Activated CD4-positive, alpha-beta T cell treated with anti-CD3 and anti-CD28 coated beads, Interleukin-2, amount 50 U/mL, for 4 hours (primary cell): ENCODE data around the gene L1CAM.

Source experiments
- DNase-seq, 2 experiments: peaks; one replicate each; pipeline ENCODE4 v3.0.0-alpha.2; 2020

The L1CAM gene

DNA sequence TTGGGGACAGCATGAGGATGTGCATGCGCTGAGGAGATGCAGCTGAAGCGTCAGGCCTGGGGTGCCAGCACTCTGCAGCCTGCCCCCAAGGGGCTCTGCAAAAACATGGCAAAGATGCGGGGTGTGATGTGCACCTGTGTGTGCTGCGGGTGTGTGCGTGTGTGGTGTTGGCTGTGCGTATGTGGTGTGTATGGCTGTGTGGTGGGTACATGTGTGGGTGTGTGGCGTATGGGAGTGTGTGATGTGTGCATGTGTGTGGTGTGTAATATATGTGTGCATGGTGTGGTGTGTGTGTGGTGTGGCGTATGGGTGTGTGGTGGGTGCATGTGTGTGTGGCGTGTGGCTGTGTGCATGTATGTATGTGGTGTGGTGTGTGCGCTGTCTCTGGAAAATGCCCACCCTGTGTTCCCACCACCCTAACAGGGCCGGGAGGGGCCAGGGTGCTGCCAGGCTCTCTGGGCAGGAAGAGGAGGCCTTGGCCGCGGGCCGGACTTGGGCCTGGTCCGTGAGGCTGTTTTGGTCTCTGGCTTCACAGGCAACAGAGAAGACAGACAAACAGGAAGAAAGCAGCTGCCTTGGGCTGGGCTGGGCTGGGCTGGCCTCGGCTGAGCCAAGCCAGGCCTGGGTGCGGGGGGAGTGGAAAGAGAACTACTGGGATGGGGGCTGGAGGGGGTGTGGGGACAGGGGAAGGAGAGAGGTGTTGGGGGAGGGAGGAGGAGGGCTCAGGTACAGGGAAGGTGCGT is 17.4 kb upstream of the L1CAM start:
- DNase-seq, result no peak

GRCh38 chrX:153902385-153902784 is 16.4 kb upstream of the L1CAM start:
- no peak for DNase-seq

DNA sequence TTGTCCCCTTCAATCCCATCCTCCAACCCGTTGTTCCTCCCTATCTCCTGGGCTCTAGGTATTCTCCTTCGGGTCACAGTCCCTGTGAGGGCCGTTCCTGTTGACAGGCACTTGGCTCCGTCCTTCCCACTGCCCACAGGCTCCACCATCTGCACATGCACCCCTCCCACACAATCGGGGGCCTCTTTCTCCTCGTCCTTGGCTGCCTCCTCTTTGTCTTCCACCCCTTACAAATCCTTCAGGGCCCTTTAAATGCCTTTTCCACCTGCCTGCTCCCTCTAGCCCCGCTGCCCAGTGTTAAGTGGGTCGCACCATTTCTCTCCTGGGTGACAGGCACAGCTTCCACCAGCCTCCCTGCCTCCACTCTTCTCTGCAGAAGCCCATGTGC is 15.8 kb upstream of the L1CAM start:
- DNase-seq, result no peak

GRCh38 chrX:153900831-153901752 is 15.1 kb upstream of the L1CAM start:
- DNase-seq, result peak; percentile 46 to 50

DNA sequence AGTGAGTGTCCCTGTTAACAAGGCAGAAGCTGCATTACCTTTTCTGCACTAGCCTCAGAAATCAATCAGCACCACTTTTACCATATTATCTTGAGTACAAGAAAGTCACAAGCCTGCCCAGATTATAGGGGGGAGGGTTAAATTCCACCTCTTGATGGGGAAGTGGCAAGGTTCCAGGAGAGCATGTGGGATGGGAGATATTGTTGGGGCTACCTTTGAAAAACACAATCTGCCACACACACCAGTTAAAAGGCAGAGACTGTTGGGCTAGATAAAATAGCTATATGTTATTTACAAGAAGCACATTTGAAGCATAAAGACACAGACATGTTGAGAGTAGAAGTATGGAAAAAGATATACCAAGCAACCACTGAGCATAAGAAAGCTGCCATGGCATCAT is 11.9 kb upstream of the L1CAM start:
- DNase-seq, result no peak

DNA sequence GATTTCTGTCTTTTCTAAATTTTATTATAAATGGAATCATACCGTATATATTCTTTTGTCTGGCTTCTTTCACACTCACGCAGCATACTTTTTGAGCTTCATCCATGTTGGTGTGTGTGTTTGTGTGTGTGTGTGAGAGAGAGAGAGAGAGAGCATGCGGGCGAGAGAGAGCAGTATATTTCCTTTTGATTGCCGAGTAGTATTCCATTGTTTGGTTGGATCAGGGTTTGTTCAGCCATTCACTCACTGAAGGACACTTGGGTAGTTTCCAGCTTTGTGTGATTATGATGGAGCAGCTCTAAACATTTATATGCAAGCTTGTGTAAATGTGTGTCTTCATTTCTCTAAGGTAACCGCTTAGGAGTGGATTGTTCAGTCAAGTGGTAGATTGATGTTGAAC is 3.1 kb upstream of the L1CAM start:
- DNase-seq, result no peak

DNA sequence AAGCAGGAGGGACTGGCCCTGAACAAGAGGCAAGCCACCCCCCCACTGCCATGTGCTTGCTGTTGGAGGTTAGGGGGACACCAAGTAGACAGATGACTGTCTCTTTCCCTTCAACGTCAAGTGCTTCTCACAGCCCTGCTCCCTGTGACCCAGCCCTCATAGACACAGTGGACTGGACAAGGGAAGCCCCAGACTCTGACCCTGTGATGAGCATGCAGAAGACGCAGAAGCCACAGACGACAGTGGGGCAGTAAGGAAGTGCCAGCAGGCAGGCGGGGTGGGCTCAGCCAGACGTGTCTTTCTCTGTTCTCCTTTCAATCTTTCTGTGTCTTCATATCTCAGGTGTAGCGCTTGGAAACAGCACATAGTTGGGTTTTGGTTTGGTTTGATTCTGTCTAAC is 2.4 kb upstream of the L1CAM start:
- DNase-seq, result no peak

DNA sequence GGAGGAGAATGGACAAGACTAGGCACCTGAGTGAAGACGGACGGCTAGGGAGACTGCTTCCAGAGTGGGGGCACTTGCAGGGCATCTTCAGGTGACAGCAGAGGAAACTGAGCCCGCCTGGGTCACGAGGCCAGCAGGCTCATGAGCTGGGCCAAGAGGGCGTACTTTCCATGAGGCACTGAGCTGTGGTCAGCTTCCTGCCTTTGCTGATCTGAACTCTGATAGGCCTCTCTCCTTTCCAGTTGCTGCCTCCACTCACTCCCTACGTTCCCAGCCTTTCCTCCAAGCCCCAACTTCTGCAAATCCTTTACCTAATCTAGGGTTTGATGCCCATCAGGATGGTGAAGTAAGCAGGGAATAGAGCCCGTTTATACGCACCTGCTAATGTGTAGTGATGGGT is 1.4 kb upstream of the L1CAM start:
- no peak for DNase-seq

DNA sequence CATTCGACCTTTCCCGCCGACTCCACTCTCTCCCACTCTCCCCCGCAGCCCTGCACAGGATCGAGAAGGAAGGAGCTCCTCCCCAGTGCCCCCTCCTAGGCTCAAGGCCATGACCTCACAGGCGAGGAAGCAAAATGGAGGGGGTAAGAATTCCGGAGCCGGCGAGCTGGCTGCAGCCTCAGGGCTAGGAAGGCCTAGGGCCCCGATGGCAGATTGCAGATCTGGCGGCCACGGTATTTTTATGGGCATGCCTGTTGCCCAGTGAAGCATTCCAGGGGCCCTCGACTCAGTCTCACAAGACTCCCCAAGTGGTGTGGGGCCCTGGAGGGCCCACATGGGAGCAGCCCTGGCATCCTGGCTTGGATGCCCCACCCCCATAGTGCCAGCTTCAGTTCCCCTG is 942 bp upstream of the L1CAM start:
- DNase-seq, result no peak

DNA sequence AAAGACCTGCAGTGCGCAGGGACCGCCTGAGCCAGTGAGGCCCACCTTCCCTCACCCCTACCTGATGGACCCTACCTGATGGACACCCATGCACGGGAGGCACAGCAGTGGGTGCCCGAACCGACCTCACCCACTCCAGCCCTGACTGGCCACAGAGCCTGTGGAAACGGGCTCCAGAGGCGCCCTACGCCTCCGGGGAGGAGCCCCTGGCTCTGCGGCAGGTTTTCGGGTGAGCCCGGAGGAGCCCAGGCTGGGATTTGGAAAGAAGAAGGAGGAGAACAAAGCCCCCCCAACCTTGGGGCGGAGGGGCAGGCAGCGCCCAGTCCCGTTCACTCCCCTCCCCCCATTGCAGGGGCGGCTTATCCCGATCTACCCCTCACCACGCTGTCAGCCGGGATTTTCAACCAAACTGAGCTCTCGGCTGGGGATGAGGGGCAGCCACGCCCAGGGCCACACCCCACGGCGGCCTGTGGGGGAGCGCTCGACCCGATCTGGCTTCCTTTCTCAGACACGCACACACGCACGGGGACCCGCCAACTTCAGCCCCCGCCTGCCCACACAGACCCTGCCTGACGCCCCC is 675 bp downstream of the L1CAM start:
- no peak for DNase-seq

DNA sequence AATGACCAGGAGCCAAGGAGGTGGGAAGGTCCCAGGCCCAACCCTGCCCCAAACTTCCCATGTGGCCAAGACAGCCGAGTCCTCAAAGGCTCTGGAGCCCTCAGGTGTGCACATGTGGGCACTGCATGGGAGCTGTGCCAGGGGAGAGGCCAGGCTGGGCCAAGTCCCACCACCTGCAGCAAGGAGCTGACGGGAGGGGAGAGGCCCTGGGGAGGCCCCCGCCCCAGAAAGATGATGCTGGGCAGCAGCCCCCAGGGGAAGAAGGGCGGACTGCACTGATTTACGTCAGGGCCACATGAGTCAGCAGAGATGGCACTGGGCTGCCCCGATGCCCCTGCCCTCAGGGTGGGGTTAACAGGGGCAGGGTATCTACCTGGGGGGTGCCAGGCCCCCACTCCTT is 1.4 kb downstream of the L1CAM start:
- DNase-seq, result no peak

GRCh38 chrX:153884136-153884535 is 1.8 kb downstream of the L1CAM start:
- no peak for DNase-seq

GRCh38 chrX:153883163-153883843 is 2.7 kb downstream of the L1CAM start:
- DNase-seq, result no peak

- DNase-seq, result no peak
These were observed 3.4 kb downstream of the L1CAM start for GRCh38 chrX:153882557-153882956.

DNA sequence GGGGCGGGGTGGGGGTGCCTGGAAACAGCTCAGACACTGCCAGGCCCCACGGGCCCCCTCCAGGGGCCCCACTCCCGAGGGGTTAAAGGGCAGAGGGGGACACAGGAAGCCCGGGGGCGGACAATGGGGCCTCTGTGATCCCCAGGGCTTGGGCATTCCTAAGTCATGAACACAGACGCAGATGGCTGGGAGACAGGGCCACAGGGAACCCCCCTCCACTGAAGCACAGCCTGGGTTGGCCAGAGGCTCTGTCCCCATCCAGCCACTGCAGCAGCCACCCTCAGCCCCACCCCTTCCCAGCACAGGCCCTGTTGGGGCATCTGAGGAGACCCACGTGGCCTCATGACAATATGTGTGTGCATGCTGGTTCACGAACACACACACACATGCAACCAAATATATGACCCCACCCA is 3.9 kb downstream of the L1CAM start:
- DNase-seq, result no peak

- DNase-seq, result no peak
These were observed 4.7 kb downstream of the L1CAM start for GRCh38 chrX:153881281-153881680.

DNA sequence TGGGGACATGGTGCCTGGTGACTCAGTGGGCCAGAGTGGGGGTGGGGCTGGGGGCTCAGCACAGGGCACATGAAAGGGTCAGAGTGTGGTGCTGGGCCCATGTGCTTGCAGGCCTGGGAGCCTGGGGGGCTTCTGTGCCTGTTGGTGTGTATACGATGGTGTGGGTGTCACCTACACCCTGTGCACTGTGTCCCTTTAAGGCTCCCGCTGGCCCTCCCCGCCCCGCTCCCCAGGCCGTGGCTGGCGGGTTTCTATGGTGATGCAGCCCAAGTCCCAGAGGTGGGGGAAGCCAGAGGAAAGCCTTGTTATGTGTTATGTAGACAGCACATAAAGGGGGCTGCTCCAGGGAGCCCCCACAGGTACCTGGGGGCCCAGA is 5.5 kb downstream of the L1CAM start:
- no peak for DNase-seq

DNA sequence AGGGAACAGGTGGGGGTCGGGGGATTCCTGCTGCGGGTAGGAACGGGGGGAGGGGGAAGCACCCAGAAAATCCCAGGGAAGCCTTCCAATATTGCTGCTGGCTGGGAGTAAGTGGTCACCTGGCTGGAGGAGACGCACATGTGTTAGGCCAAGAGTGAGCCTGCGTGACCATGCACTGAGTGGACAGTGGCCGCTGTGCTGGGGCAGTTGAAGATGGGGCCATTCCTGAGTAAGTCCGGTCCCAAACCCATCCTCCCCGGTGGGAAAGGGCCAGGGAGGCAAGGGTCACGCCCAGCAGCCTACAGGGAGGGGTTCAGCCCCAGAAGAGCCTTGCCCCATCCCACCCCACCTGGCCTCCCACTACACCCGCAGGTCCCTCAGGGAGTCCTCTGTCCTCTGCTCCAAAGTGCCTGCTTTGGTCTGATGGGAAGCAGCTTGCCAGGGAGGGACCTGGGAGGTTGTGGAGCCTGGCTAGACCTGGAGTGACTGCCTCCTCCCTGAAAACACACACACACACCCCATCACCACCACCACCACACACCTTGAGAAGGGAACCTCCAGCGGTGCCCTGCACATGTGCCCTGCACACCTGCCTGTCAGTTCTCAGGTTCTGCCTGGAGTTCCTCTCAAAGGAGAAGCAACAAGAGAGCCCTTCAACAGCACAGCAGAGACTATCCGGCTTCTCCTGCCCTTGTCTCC is 6.1 kb downstream of the L1CAM start:
- DNase-seq, result no peak

GRCh38 chrX:153878969-153879653 is 6.9 kb downstream of the L1CAM start:
- no peak for DNase-seq

- DNase-seq, result no peak
These were observed 7.6 kb downstream of the L1CAM start for GRCh38 chrX:153878345-153878744.

GRCh38 chrX:153877571-153878261 is 8.3 kb downstream of the L1CAM start:
- no peak for DNase-seq

DNA sequence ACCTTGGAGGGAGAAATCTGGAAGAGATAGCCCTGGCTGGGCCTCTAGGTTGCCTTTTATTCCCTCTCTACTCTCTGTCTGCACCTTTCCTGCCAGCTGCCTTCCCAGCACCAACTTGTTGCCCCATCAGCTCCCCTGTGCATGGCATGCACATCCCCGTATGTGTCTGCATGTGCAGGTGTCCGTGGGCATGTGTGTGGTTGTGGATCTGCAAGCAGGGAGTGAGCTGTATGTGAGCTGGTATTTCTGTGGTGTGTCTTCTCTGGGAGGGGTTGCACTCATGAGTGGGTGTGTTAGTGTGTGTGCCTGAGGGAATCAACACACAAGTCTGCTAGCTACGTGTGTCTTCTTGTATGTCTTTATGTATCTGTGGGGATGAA is 9.9 kb downstream of the L1CAM start:
- no peak for DNase-seq
